Measurements from ENCODE around the gene FITM2. TPM values are rescaled to one million over a fixed set of nuclear protein-coding genes. Genes with fewer than 3 reads are reported as not detected.

The FITM2 gene
- total and polyA plus RNA-seq, 2 donors (not counting 1 experiment from before 2014, with no cell fraction given): 2.0 to 4.3 TPM

GRCh38 chr20:44326391-44327159, 15.6 kb upstream of the FITM2 start:
- Histone ChIP-seq H3K9ac (ENCODE audit: low read length) (no peak overlapping the region), H3K4me3 (ENCODE audit: control extremely low read depth in 1 of 5, extremely low read depth in 1 of 5, insufficient read depth in 1 of 5, low read depth in 2 of 5, low read length in 4 of 5) (peak overlapping the region in 2 of 5 experiments; percentile 27 to 30), H3K4me2 (replicated peaks; ENCODE audit: low read depth, low read length, poor library complexity, severe bottlenecking) (peak overlapping the region; percentile 63), H2AFZ (ENCODE audit: insufficient read depth, low read depth, low read length, poor library complexity, severe bottlenecking) (peak overlapping the region; percentile 49), H3K4me1 (ENCODE audit: control insufficient read depth in 2 of 2, insufficient read depth in 2 of 2, low read length in 2 of 2) (peaks cover 2 to 3% of the 10 kb centered on the region in 2 donors), H3K9me3 (ENCODE audit: control extremely low read depth in 1 of 3, control insufficient read depth in 2 of 3, insufficient read depth in 1 of 3, low read length in 2 of 3) (no peaks in the 10 kb centered on the region), H3K79me2 (ENCODE audit: control insufficient read depth, insufficient read depth, low read length) (no peaks in the 10 kb centered on the region), H3K36me3 (replicated peaks in 1 of 2; ENCODE audit: control extremely low read depth in 1 of 2, control insufficient read depth in 1 of 2, extremely low read depth in 1 of 2, insufficient read depth in 2 of 2, low read length in 1 of 2) (no peaks in the 10 kb centered on the region), H4K20me1 (ENCODE audit: control insufficient read depth, insufficient read depth, low read length, poor library complexity, severe bottlenecking) (no peaks in the 10 kb centered on the region), H3K27me3 (replicated peaks in 1 of 4; ENCODE audit: control extremely low read depth in 1 of 4, control insufficient read depth in 3 of 4, insufficient read depth in 4 of 4, low read length in 3 of 4) (peaks cover 0 to 9% (median 1%) of the 10 kb centered on the region in 4 experiments), H3K27ac (ENCODE audit: low read length in 2 of 2) (no peak overlapping the region)
- no peaks in the 10 kb centered on the region for H3K9me3 Mint-ChIP-seq (ENCODE audit: insufficient read depth)
- WGBS (ENCODE audit: insufficient coverage): 5% methylated on average over 43 of the region's 50 CpGs
- no peak for DNase-seq
- ChIA-PET CTCF (interaction anchor here (1.1 kb wide), 1 partner anchor 14 kb away, joined by 3 read pairs; no protein-coding TSS in a partner anchor), POLR2A (no interaction called here)
- intact Hi-C loops (cut with micrococcal nuclease): no loop called here
- H3K4me3 Mint-ChIP-seq: no peak overlapping the region
- no peak overlapping the region for H3K27ac Mint-ChIP-seq
- no peak for TF ChIP-seq CTCF (IDR thresholded peaks at IDR 0.05)
- no peak for TF ChIP-seq EZH2 (IDR thresholded peaks at IDR 0.05; ENCODE audit: borderline replicate concordance, insufficient read depth, low read depth, low read length, poor library complexity, severe bottlenecking)
- ATAC-seq (ENCODE audit: low read depth): no peak
- peaks cover 22% of the 10 kb centered on the region for H3K27me3 Mint-ChIP-seq
- peaks cover 2% of the 10 kb centered on the region for H3K4me1 Mint-ChIP-seq

GRCh38 chr20:44324343-44324742, 13.3 kb upstream of the FITM2 start:
- Mint-ChIP-seq H3K4me3 (no peak overlapping the region), H3K9me3 (ENCODE audit: insufficient read depth) (no peaks in the 10 kb centered on the region), H3K27ac (no peak overlapping the region), H3K27me3 (peaks cover 12% of the 10 kb centered on the region), H3K4me1 (peaks cover 2% of the 10 kb centered on the region)
- H3K27me3 ChIP-seq (replicated peaks in 1 of 4; ENCODE audit: control extremely low read depth in 1 of 4, control insufficient read depth in 3 of 4, insufficient read depth in 4 of 4, low read length in 3 of 4): peaks cover 0 to 8% (median 3%) of the 10 kb centered on the region in 4 experiments
- ATAC-seq (ENCODE audit: low read depth) (no peak), DNase-seq (no peak)
- no peak overlapping the region for H2AFZ ChIP-seq (ENCODE audit: insufficient read depth, low read depth, low read length, poor library complexity, severe bottlenecking)
- no peaks in the 10 kb centered on the region for H3K79me2 ChIP-seq (ENCODE audit: control insufficient read depth, insufficient read depth, low read length)
- ChIA-PET CTCF (interaction anchor here (0.6 kb wide), 1 partner anchor 903 kb away, joined by 3 read pairs; no protein-coding TSS in a partner anchor), POLR2A (no interaction called here)
- no peak overlapping the region for H3K27ac ChIP-seq (ENCODE audit: low read length in 2 of 2)
- peaks cover 2 to 3% of the 10 kb centered on the region in 2 donors for H3K4me1 ChIP-seq (ENCODE audit: control insufficient read depth in 2 of 2, insufficient read depth in 2 of 2, low read length in 2 of 2)
- no peaks in the 10 kb centered on the region for H4K20me1 ChIP-seq (ENCODE audit: control insufficient read depth, insufficient read depth, low read length, poor library complexity, severe bottlenecking)
- TF ChIP-seq CTCF (IDR thresholded peaks at IDR 0.05) (no peak), EZH2 (IDR thresholded peaks at IDR 0.05; ENCODE audit: borderline replicate concordance, insufficient read depth, low read depth, low read length, poor library complexity, severe bottlenecking) (no peak)
- no peak overlapping the region for H3K4me3 ChIP-seq (ENCODE audit: control extremely low read depth in 1 of 5, extremely low read depth in 1 of 5, insufficient read depth in 1 of 5, low read depth in 2 of 5, low read length in 4 of 5)
- WGBS (ENCODE audit: insufficient coverage): 25% methylated on average over 1 of the region's 1 CpG
- intact Hi-C loops (cut with micrococcal nuclease): no loop called here
- no peaks in the 10 kb centered on the region for H3K9me3 ChIP-seq (ENCODE audit: control extremely low read depth in 1 of 3, control insufficient read depth in 2 of 3, insufficient read depth in 1 of 3, low read length in 2 of 3)
- no peaks in the 10 kb centered on the region for H3K36me3 ChIP-seq (replicated peaks in 1 of 2; ENCODE audit: control extremely low read depth in 1 of 2, control insufficient read depth in 1 of 2, extremely low read depth in 1 of 2, insufficient read depth in 2 of 2, low read length in 1 of 2)
- no peak overlapping the region for H3K4me2 ChIP-seq (replicated peaks; ENCODE audit: low read depth, low read length, poor library complexity, severe bottlenecking)
- no peak overlapping the region for H3K9ac ChIP-seq (ENCODE audit: low read length)
